Measurements from ENCODE around the gene BANF2. TPM values are rescaled to one million over a fixed set of nuclear protein-coding genes. Genes with fewer than 3 reads are reported as not detected.
"Not testable (repeated sequence)": the region's sequence is repeated elsewhere in the genome, so short reads cannot be mapped to it uniquely, and the experiment has no call there.

The BANF2 gene
- total RNA-seq, 4 donors from 2014 or later: not detected

DNA sequence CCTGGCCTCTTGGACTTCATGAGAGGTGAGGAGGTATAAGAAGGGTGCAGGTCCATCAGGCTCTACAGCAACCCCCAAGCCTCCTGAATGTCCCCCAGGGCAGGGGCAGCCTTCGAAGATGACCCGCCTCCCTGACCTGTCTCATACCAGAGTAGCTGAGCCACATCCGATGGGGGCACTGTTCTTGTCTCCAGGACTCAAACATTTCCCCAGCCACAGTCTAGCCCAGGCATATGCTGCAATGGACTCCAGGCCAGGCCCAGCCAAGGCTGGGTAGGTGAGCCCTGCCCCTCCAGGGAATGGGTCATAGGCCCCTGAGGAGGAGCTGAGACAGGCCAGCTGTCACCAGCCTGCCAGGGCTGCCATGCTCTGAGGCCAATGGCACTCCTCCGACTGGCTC lies 65.3 kb downstream of the BANF2 start:
- Histone ChIP-seq H3K4me3 (no peak overlapping the region), H3K36me3 (no peaks in the 10 kb centered on the region), H3K27me3 (no peaks in the 10 kb centered on the region), H3K27ac (replicated peaks in 1 of 4) (no peak overlapping the region), H3K9me3 (no peaks in the 10 kb centered on the region), H3K4me1 (no peaks in the 10 kb centered on the region)
- TF ChIP-seq POLR2AphosphoS5 (IDR thresholded peaks at IDR 0.05) (no peak), EP300 (IDR thresholded peaks at IDR 0.05) (no peak), POLR2A (IDR thresholded peaks at IDR 0.05; ENCODE audit: low read depth) (no peak)
- TF ChIP-seq, protein P1, sequence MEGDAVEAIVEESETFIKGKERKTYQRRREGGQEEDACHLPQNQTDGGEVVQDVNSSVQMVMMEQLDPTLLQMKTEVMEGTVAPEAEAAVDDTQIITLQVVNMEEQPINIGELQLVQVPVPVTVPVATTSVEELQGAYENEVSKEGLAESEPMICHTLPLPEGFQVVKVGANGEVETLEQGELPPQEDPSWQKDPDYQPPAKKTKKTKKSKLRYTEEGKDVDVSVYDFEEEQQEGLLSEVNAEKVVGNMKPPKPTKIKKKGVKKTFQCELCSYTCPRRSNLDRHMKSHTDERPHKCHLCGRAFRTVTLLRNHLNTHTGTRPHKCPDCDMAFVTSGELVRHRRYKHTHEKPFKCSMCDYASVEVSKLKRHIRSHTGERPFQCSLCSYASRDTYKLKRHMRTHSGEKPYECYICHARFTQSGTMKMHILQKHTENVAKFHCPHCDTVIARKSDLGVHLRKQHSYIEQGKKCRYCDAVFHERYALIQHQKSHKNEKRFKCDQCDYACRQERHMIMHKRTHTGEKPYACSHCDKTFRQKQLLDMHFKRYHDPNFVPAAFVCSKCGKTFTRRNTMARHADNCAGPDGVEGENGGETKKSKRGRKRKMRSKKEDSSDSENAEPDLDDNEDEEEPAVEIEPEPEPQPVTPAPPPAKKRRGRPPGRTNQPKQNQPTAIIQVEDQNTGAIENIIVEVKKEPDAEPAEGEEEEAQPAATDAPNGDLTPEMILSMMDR (IDR thresholded peaks at IDR 0.05): no peak
- no CpG with 5 or more reads among the region's 4 CpGs for WGBS
- intact Hi-C loops (cut with DNase I): no loop called here
- DNase-seq (ENCODE audit: extremely low spot score): no peak

DNA sequence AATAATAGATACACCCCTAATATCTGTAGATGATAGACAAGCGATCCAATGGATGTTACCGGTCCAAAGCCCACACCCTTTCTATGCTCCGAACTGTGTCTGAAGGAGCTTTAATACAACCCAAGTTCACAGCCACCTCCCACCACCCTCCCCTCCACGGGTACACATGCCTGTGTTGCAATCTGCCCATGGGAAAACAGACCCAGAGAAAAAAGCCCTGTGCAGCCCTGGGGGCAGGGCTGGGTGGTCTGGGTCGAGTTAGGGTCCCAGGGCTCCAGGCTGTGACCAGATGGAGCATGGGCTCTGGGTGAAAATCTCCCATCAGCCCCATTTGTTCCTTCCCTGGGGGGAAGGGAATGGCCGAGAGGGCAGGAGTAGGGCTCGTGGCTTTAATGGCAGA lies 65.8 kb downstream of the BANF2 start:
- no peak overlapping the region for H3K4me3 ChIP-seq
- no peaks in the 10 kb centered on the region for H3K4me1 ChIP-seq
- H3K27ac ChIP-seq (replicated peaks in 1 of 4): no peak overlapping the region
- 88% methylated on average over 7 of the region's 7 CpGs for WGBS
- no peak for DNase-seq (ENCODE audit: extremely low spot score)
- no peaks in the 10 kb centered on the region for H3K27me3 ChIP-seq
- intact Hi-C loops (cut with DNase I): no loop called here
- TF ChIP-seq, protein P1 (IDR thresholded peaks at IDR 0.05): no peak
- TF ChIP-seq POLR2A (IDR thresholded peaks at IDR 0.05; ENCODE audit: low read depth) (no peak), EP300 (IDR thresholded peaks at IDR 0.05) (no peak), POLR2AphosphoS5 (IDR thresholded peaks at IDR 0.05) (no peak)
- no peaks in the 10 kb centered on the region for H3K9me3 ChIP-seq
- H3K36me3 ChIP-seq: no peaks in the 10 kb centered on the region

DNA sequence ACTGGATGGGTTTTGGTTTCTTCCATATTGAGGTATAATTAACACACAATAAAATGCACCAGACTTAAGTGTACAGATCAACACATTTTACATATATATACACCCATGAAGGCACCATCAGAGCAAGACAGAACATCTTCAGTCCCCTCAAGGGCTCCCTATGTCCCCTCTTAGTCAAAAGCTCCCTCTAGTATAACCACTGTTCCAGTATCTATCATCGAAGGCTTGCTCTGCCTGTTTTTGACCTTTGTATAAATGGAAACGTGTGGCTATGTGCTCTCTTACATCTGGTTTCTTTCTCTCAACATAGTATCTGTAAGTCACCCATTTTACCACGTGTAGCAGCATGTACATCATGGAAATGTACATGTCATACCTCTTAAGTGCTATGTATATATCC lies 66.5 kb downstream of the BANF2 start:
- H3K27ac ChIP-seq (replicated peaks in 1 of 4): no peak overlapping the region
- intact Hi-C loops (cut with DNase I): no loop called here
- H3K4me1 ChIP-seq: no peaks in the 10 kb centered on the region
- H3K27me3 ChIP-seq: no peaks in the 10 kb centered on the region
- no peaks in the 10 kb centered on the region for H3K9me3 ChIP-seq
- no peak for DNase-seq (ENCODE audit: extremely low spot score)
- TF ChIP-seq EP300 (IDR thresholded peaks at IDR 0.05) (no peak), POLR2AphosphoS5 (IDR thresholded peaks at IDR 0.05) (no peak), POLR2A (IDR thresholded peaks at IDR 0.05; ENCODE audit: low read depth) (no peak)
- TF ChIP-seq, protein P1 (IDR thresholded peaks at IDR 0.05): no peak
- no peak overlapping the region for H3K4me3 ChIP-seq
- H3K36me3 ChIP-seq: no peaks in the 10 kb centered on the region
- 75% methylated on average over 3 of the region's 3 CpGs for WGBS

DNA sequence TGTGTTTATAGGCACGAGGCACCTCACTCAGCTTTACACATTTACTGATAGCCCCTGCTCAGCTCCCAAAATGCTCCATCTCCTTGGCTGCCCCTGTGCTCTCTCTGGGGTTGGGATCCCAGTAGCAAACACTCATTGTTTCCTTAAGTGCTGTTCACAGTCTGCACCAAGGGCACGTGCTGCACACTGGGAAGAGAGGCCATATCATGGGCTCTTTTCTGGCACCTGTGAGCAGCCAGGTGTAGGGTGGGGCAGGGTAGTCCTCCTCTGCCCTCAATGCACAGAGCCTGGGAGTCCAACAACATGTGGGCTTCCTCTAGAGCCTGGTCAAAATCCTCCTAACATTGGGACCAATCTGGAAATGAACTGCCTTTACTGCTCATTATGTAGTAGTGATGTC lies 67.9 kb downstream of the BANF2 start:
- Histone ChIP-seq H3K27me3 (no peaks in the 10 kb centered on the region), H3K4me3 (no peak overlapping the region), H3K9me3 (no peaks in the 10 kb centered on the region), H3K36me3 (no peaks in the 10 kb centered on the region), H3K4me1 (no peaks in the 10 kb centered on the region), H3K27ac (replicated peaks in 1 of 4) (no peak overlapping the region)
- TF ChIP-seq POLR2AphosphoS5 (IDR thresholded peaks at IDR 0.05): no peak
- TF ChIP-seq EP300 (IDR thresholded peaks at IDR 0.05): no peak
- TF ChIP-seq, protein P1 (IDR thresholded peaks at IDR 0.05): no peak
- TF ChIP-seq POLR2A (IDR thresholded peaks at IDR 0.05; ENCODE audit: low read depth): no peak
- intact Hi-C loops (cut with DNase I): no loop called here
- no peak for DNase-seq (ENCODE audit: extremely low spot score)
- 93% methylated on average over 2 of the region's 2 CpGs for WGBS

DNA sequence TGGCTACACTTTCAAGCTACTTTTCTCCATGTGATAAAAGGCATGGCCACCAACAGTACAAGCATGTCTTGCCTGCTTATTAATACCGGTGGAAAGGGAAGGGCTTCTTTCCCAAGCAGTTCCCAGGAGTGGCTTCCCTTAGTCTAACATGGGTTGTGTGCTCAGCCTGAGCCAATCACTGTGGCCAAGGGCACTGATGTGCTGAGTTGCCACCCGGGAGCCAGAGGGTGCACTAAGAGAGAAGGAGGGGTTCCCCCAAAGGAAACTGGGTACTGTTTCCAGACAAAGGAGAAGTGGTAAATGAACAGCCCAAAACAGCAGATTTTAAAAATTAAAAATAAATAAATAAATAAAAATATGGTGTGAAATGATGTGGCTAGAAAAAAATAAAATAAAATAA lies 68.5 kb downstream of the BANF2 start:
- Histone ChIP-seq H3K27me3 (no peaks in the 10 kb centered on the region), H3K9me3 (no peaks in the 10 kb centered on the region)

DNA sequence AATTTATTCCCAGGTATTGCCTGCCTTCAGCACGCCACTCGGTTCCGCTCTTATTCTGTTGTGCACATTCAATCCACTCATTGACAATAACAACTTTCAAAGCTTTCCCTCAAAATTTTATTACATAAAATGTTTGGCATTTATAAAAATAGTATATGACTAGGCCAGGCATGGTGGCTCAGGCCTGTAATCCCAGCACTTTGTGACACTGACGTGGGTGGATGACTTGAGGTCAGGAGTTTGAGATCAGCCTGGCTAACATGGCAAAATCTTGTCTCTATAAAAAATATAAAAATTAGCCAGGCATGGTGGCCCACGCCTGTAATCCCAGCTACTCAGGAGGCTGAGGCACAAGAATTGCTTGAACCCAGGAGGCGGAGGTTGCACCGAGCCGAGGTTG lies 70.0 kb downstream of the BANF2 start:
- H3K4me3 ChIP-seq; intact Hi-C loops (cut with DNase I); H3K27ac ChIP-seq (replicated peaks in 1 of 4); H3K27me3 ChIP-seq; H3K9me3 ChIP-seq; H3K4me1 ChIP-seq; H3K36me3 ChIP-seq; DNase-seq (ENCODE audit: extremely low spot score): not testable (repeated sequence)
- 96% methylated on average over 8 of the region's 8 CpGs for WGBS

More for the DNA sequence above, 68.5 kb downstream of the BANF2 start:
- Histone ChIP-seq H3K4me1 (no peaks in the 10 kb centered on the region), H3K36me3 (no peaks in the 10 kb centered on the region), H3K27ac (replicated peaks in 1 of 4) (no peak overlapping the region), H3K4me3 (no peak overlapping the region)
- TF ChIP-seq, protein P1 (IDR thresholded peaks at IDR 0.05): no peak
- DNase-seq (ENCODE audit: extremely low spot score): no peak
- intact Hi-C loops (cut with DNase I): no loop called here
- WGBS: 76% methylated on average over 2 of the region's 2 CpGs
